Activated CD8-positive, alpha-beta T cell treated with anti-CD3 and anti-CD28 coated beads, Interleukin-2, amount 10 ng/mL, durations not matched to agents 7 days and 5 days (primary cell): Measurements from ENCODE around the gene SMG6. TPM values are rescaled to one million over a fixed set of nuclear protein-coding genes. Genes with fewer than 3 reads are reported as not detected.
"Not testable (repeated sequence)": the region's sequence is repeated elsewhere in the genome, so short reads cannot be mapped to it uniquely, and the experiment has no call there.

Source experiments
- ATAC-seq: fragments of 150-1000 bp; cut with Tn5 transposase; one replicate; pipeline ENCODE4 v1.10.0; 2021; ENCODE audit warnings: moderate library complexity
- CTCF ChIA-PET: fragments of 350-600 bp; sonication (Branson Sonifier 250); formaldehyde crosslinking; loops from one replicate; lab custom pipeline; 2021; ENCODE audit warnings: antibody characterized with exemption; lab: Charles Lee
- POLR2A ChIA-PET: fragments of 350-600 bp; sonication (Branson Sonifier 250); formaldehyde crosslinking; loops from one replicate; lab custom pipeline; 2021; ENCODE audit warnings: antibody characterized with exemption; lab: Charles Lee
- DNase-seq: peaks from one replicate; pipeline ENCODE4 v3.0.0-alpha.2; 2020
- H3K27ac Mint-ChIP-seq: one replicate; pipeline ENCODE4 v1.8.0; 2021; ENCODE audit warnings: mild to moderate bottlenecking, mixed read lengths
- H3K27me3 Mint-ChIP-seq: one replicate; pipeline ENCODE4 v1.8.0; 2021; ENCODE audit warnings: low read depth, mixed read lengths
- H3K36me3 Mint-ChIP-seq: one replicate; pipeline ENCODE4 v1.8.0; 2021; ENCODE audit warnings: low read depth, mixed read lengths
- H3K4me1 Mint-ChIP-seq: one replicate; pipeline ENCODE4 v1.8.0; 2021; ENCODE audit warnings: low read depth, mixed read lengths
- H3K4me3 Mint-ChIP-seq: one replicate; pipeline ENCODE4 v1.8.0; 2021; ENCODE audit warnings: mild to moderate bottlenecking, mixed read lengths
- H3K9me3 Mint-ChIP-seq: one replicate; pipeline ENCODE4 v1.8.0; 2022; ENCODE audit warnings: mixed read lengths; ENCODE audit not compliant: insufficient read depth
- microRNA-seq: library from miRNA; unstranded; fragments of <30 nt; microRNA quantifications from one replicate; pipeline ENCODE4 v1.2.0, GENCODE V29; 2022
- total RNA-seq, 2 experiments: library from RNA; stranded (reverse); gene quantifications; one replicate each; pipeline ENCODE4 v1.2.3, GENCODE V29; 2021

Gene SMG6
- total RNA-seq, 2 experiments from 2014 or later, result 49.8 to 55.9 TPM

GRCh38 chr17:2018716-2019510 is 284.7 kb downstream of the SMG6 start:
- peaks cover 33% of the 10 kb centered on the region for H3K27me3 Mint-ChIP-seq

DNA sequence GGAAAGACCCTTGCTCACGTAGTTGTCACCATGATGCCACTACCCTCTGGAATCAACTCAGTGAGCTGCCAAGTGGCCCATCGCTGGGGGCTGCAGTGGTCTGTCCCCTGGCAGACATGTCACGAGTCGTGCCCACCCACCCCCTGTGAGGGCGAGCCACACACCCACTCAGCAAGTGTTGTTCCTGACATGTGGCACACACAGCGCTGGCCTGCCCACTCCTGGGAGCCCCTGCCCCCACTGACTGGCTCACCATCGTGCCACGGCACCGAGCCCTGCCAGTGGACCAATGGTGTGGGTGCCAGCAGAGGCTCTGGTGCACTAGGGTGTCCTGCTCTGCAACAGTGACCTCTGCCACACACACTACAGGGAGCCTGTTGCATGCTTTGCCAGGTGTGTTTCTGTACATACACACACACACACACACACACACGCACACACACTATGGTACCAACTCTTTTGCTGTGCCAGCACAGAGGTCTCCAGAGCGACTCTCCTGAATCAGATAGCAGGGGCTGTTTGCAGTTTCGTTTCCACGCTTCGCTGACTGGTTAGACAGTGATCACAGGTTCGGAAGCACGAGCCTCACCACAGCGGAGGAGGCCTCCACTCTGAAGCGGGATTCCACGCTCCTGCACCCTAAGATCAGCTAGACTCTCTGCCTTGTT is 286.2 kb downstream of the SMG6 start:
- H3K4me3 Mint-ChIP-seq, result no peak overlapping the region
- H3K36me3 Mint-ChIP-seq, result no peaks in the 10 kb centered on the region
- CTCF ChIA-PET, result no interaction called here
- peaks cover 6% of the 10 kb centered on the region for H3K9me3 Mint-ChIP-seq
- peaks cover 22% of the 10 kb centered on the region for H3K27me3 Mint-ChIP-seq
- POLR2A ChIA-PET, result no interaction called here
- ATAC-seq, result no peak
- H3K27ac Mint-ChIP-seq, result no peak overlapping the region
- DNase-seq, result no peak
- peaks cover 3% of the 10 kb centered on the region for H3K4me1 Mint-ChIP-seq

More at GRCh38 chr17:2018716-2019510, 284.7 kb downstream of the SMG6 start:
- peaks cover 4% of the 10 kb centered on the region for H3K9me3 Mint-ChIP-seq
- no peak for DNase-seq
- no peak overlapping the region for H3K4me3 Mint-ChIP-seq
- ATAC-seq, result no peak
- no peak overlapping the region for H3K27ac Mint-ChIP-seq
- H3K36me3 Mint-ChIP-seq, result no peaks in the 10 kb centered on the region
- ChIA-PET CTCF (interaction anchor here (1.5 kb wide), 1 partner anchor 34 kb away, joined by 3 read pairs; no protein-coding TSS in a partner anchor), POLR2A (no interaction called here)
- H3K4me1 Mint-ChIP-seq, result peaks cover 9% of the 10 kb centered on the region

DNA sequence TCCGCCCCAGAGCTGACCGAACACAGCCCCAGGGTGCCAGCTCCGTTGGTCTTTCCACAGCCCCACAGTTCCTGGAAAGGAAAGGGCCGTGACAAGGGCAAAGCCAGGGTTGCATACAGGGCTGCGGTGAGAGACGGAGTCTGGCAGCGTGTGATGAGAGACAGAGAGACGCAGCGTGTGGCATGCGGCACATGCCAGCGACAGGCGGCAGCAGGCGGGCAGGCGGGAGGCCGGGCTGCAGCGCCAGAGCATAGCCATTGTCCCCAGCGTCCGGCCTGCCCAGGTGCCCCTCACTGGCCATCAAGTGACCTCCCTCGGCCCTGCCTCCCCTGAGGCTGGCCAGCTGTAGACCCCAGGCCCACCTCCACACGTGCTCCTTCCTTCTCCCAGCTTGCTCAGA is 287.1 kb downstream of the SMG6 start:
- H3K4me3 Mint-ChIP-seq, result no peak overlapping the region
- peaks cover 2% of the 10 kb centered on the region for H3K4me1 Mint-ChIP-seq
- peaks cover 6% of the 10 kb centered on the region for H3K9me3 Mint-ChIP-seq
- H3K27me3 Mint-ChIP-seq, result peaks cover 21% of the 10 kb centered on the region
- CTCF ChIA-PET, result no interaction called here
- ATAC-seq (no peak), DNase-seq (no peak)
- H3K27ac Mint-ChIP-seq, result no peak overlapping the region
- no peaks in the 10 kb centered on the region for H3K36me3 Mint-ChIP-seq
- POLR2A ChIA-PET, result no interaction called here

DNA sequence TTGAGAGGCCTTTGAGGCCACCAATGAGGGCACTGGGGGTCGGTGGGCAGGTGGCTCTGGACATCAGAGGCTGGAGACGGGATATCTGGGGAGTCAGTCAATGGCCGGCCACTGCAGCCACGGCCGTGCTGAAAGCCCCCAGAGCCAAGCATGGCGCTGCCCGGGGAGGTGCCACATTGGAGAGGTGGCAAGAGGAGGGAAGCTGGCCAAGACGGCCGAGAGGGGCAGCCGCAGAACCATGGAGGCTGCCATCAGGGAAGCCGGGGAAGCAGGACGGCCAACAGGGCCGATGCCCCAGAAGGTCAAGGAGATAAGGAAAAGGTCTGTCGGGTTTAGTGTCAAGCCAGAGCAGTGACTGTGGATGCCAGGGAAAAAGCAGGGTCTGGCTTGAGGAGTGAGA is 288.3 kb downstream of the SMG6 start:
- Mint-ChIP-seq H3K27ac (no peak overlapping the region), H3K9me3 (peaks cover 6% of the 10 kb centered on the region), H3K4me1 (no peaks in the 10 kb centered on the region), H3K36me3 (no peaks in the 10 kb centered on the region), H3K4me3 (no peak overlapping the region), H3K27me3 (peaks cover 14% of the 10 kb centered on the region)
- CTCF ChIA-PET, result no interaction called here
- POLR2A ChIA-PET, result interaction anchor here (0.6 kb wide), 1 partner anchor 58 kb away, joined by 4 read pairs; no protein-coding TSS in a partner anchor
- no peak for ATAC-seq
- no peak for DNase-seq

GRCh38 chr17:2013994-2014317 is 289.6 kb downstream of the SMG6 start:
- H3K27ac Mint-ChIP-seq, result no peak overlapping the region
- peaks cover 2% of the 10 kb centered on the region for H3K27me3 Mint-ChIP-seq
- no peaks in the 10 kb centered on the region for H3K36me3 Mint-ChIP-seq
- no peaks in the 10 kb centered on the region for H3K4me1 Mint-ChIP-seq
- ATAC-seq, result no peak
- POLR2A ChIA-PET, result interaction anchor here (0.6 kb wide), 1 partner anchor 581 kb away, joined by 4 read pairs; no protein-coding TSS in a partner anchor
- CTCF ChIA-PET, result no interaction called here
- DNase-seq, result no peak
- H3K4me3 Mint-ChIP-seq, result no peak overlapping the region
- peaks cover 6% of the 10 kb centered on the region for H3K9me3 Mint-ChIP-seq

GRCh38 chr17:2013220-2013993 is 290.2 kb downstream of the SMG6 start:
- H3K4me3 Mint-ChIP-seq, CTCF ChIA-PET, ATAC-seq, H3K9me3 Mint-ChIP-seq, H3K27ac Mint-ChIP-seq, DNase-seq, H3K36me3 Mint-ChIP-seq, H3K4me1 Mint-ChIP-seq, H3K27me3 Mint-ChIP-seq: not testable (repeated sequence)
- POLR2A ChIA-PET, result interaction anchor here (0.6 kb wide), 1 partner anchor 581 kb away, joined by 4 read pairs; no protein-coding TSS in a partner anchor

DNA sequence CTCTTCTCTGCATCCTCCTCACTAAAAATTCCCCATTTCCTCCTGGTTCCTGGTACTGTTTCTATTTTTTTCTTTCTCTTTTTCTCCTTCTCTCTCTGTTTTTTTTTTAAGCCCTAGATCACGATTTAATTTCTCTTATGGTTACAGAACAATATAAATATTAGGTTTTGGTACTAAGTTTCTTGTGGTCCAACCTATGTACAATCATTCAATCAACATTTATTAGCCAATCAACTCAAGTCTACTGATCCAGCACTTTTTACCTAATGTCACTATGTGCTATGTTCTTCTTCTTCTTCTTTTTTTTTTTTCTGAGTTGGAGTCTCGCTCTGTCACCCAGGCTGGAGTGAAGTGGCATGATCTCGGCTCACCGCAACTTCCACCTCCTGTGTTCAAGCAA is 291.1 kb downstream of the SMG6 start:
- Mint-ChIP-seq H3K27me3 (peaks cover 2% of the 10 kb centered on the region), H3K27ac (no peak overlapping the region), H3K4me3 (no peak overlapping the region), H3K4me1 (no peaks in the 10 kb centered on the region), H3K36me3 (no peaks in the 10 kb centered on the region), H3K9me3 (peaks cover 6% of the 10 kb centered on the region)
- ChIA-PET CTCF (no interaction called here), POLR2A (no interaction called here)
- DNase-seq, result no peak
- no peak for ATAC-seq

DNA sequence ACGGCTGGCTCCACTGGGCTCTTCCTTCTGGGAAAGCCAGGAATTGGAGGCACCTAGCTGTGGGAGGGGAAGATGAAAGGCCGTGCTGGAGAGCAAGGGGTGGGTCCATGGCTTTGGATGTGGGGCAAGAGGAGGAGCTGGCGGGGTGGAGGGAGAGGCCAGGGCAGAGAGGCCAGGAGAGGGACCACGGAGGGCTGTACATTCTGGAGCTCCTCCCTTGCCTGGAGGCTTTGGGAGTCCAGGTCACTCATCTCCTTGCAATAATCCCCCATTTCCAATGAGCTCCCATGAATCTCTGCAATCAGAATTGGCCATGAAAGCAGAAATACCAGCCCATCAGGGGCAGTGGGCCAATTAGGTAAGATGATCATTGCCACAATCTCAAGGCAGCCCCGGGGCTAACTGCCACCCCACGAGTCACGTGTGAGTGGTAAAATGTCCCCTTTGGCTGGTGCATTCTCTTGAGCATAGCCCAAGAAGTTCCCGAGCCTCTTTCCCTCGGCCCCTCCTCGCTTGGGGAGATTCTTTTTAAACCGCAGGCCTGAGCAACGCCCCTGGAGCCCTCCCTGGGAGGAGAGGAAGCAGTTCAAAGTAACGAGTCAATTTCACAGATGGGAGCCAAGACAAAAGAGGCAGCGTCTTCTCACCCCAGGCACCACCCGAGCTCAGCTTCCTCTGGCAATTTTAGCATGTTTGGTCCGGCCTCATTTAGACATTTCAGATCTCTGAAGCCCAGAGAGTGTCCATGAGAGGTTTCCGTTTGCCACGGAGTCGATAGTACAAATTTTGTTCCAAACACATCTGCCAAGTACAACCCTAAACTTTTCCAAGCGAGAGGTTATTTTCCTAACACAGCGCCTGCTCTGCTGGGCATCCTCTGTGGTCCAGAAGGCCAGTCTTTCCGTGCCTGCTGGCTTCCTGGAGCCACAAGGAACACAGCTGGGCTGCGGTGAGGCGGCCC is 291.9 kb downstream of the SMG6 start:
- Mint-ChIP-seq H3K4me3 (no peak overlapping the region), H3K27me3 (peaks cover 2% of the 10 kb centered on the region), H3K27ac (no peak overlapping the region), H3K9me3 (peaks cover 6% of the 10 kb centered on the region), H3K36me3 (no peaks in the 10 kb centered on the region), H3K4me1 (no peaks in the 10 kb centered on the region)
- ChIA-PET POLR2A (interaction anchor here (0.5 kb wide), 1 partner anchor 313 kb away, joined by 3 read pairs; no protein-coding TSS in a partner anchor), CTCF (no interaction called here)
- no peak for ATAC-seq
- DNase-seq, result no peak

Small RNA genes lying within 50 kb of the gene (microRNA-seq; reads per million reads assigned to microRNA genes)
- gene MIR132 (1,374 reads per million, percentile 84 among the genes with 10 or more reads in this experiment), gene MIR212 (19.5 reads per million, percentile 34 among the genes with 10 or more reads in this experiment)

Other genes with a start within 250 kb of the SMG6 start
- gene HIC1, start 248.7 kb downstream of the SMG6 start, total RNA-seq, result 10 to 100 TPM; 66.8 to 70.8 TPM
- 10 to 100 TPM; 18.7 to 23.1 TPM for gene SRR, start 165 bp upstream of the SMG6 start, total RNA-seq
- 10 to 100 TPM; 36.0 to 36.6 TPM for gene TSR1, start 32.7 kb upstream of the SMG6 start, total RNA-seq
- gene SGSM2, start 33.7 kb upstream of the SMG6 start, total RNA-seq, result 10 to 100 TPM; 65.9 to 67.8 TPM
- 10 to 100 TPM; 24.1 to 24.2 TPM for gene MNT, start 97.3 kb upstream of the SMG6 start, total RNA-seq
- gene METTL16, start 208.1 kb upstream of the SMG6 start, total RNA-seq, result 10 to 100 TPM; 25.7 to 27.0 TPM